SK-N-SH treated with all-trans-retinoic acid at 6 μM for 48 hours (cell line): Measurements from ENCODE around the gene PRKCE.

Source experiments
- ATAC-seq: fragments of 200-7000 bp; cut with Tn5 transposase; 3 replicates; pipeline ENCODE4 v1.9.1; 2020; ENCODE audit warnings: mild to moderate bottlenecking, moderate library complexity
- ARNTL ChIP-seq: fragments of 450-650 bp; formaldehyde crosslinking; IDR thresholded peaks from 2 replicates; pipeline ENCODE4 v1.5.0; 2020; ENCODE audit warnings: low read depth, mild to moderate bottlenecking, moderate library complexity, borderline replicate concordance
- BACH2 ChIP-seq: fragments of 250-450 bp; sonication (Bioruptor Pico); IDR thresholded peaks from 2 replicates; pipeline ENCODE4 v1.9.0; 2021; ENCODE audit warnings: mild to moderate bottlenecking, borderline replicate concordance
- CREB5 ChIP-seq: fragments of 250-450 bp; sonication (Bioruptor Pico); IDR thresholded peaks from 2 replicates; pipeline ENCODE4 v1.5.1; 2020; ENCODE audit warnings: low read depth, mild to moderate bottlenecking, moderate library complexity
- CSDC2 ChIP-seq: fragments of 250-450 bp; sonication (Bioruptor Pico); IDR thresholded peaks from 2 replicates; pipeline ENCODE4 v1.5.0; 2020; ENCODE audit warnings: mild to moderate bottlenecking, moderate library complexity
- CSRNP3 ChIP-seq: fragments of 250-450 bp; sonication (Bioruptor Pico); IDR thresholded peaks from 2 replicates; pipeline ENCODE4 v1.5.1; 2021; ENCODE audit warnings: mild to moderate bottlenecking, moderate library complexity
- ESRRG ChIP-seq: fragments of 250-450 bp; sonication (Bioruptor Pico); IDR thresholded peaks from 2 replicates; pipeline ENCODE4 v1.6.1; 2021; ENCODE audit warnings: mild to moderate bottlenecking
- GLIS3 ChIP-seq: fragments of 250-450 bp; sonication (Bioruptor Pico); IDR thresholded peaks from 2 replicates; pipeline ENCODE4 v1.5.0; 2020; ENCODE audit warnings: mild to moderate bottlenecking, moderate library complexity
- ISL1 ChIP-seq: fragments of 250-450 bp; sonication (Bioruptor Pico); IDR thresholded peaks from 2 replicates; pipeline ENCODE4 v2.1.2; 2022; ENCODE audit warnings: mild to moderate bottlenecking, moderate library complexity
- PATZ1 ChIP-seq: fragments of 250-450 bp; sonication (Bioruptor Pico); IDR thresholded peaks from 2 replicates; pipeline ENCODE4 v1.8.0; 2020; ENCODE audit warnings: mild to moderate bottlenecking, moderate library complexity, borderline replicate concordance
- POU6F1 ChIP-seq: fragments of 250-450 bp; sonication (Bioruptor Pico); IDR thresholded peaks from 2 replicates; pipeline ENCODE4 v1.8.0; 2021; ENCODE audit warnings: low read depth, mild to moderate bottlenecking, moderate library complexity, borderline replicate concordance
- PPARA ChIP-seq: fragments of 250-450 bp; sonication (Bioruptor Pico); IDR thresholded peaks from 2 replicates; pipeline ENCODE4 v1.5.0; 2020; ENCODE audit warnings: mild to moderate bottlenecking, borderline replicate concordance
- RARB ChIP-seq: fragments of 250-450 bp; sonication (Bioruptor Pico); IDR thresholded peaks from 2 replicates; pipeline ENCODE4 v1.8.0; 2021; ENCODE audit warnings: mild to moderate bottlenecking, moderate library complexity
- SNAI2 ChIP-seq: fragments of 250-450 bp; sonication (Bioruptor Pico); IDR thresholded peaks from 2 replicates; pipeline ENCODE4 v1.5.0; 2020; ENCODE audit warnings: mild to moderate bottlenecking, moderate library complexity
- TOX ChIP-seq: fragments of 250-450 bp; sonication (Bioruptor Pico); IDR thresholded peaks from 2 replicates; pipeline ENCODE4 v1.8.0; 2021; ENCODE audit warnings: mild to moderate bottlenecking, moderate library complexity, borderline replicate concordance
- TSHZ2 ChIP-seq: fragments of 250-450 bp; sonication (Bioruptor Pico); IDR thresholded peaks from 2 replicates; pipeline ENCODE4 v1.5.0; 2020; ENCODE audit warnings: mild to moderate bottlenecking, moderate library complexity
- ZFP3 ChIP-seq: fragments of 250-450 bp; sonication (Bioruptor Pico); IDR thresholded peaks from 2 replicates; pipeline ENCODE4 v1.5.0; 2020; ENCODE audit warnings: mild to moderate bottlenecking, moderate library complexity
- ZFP30 ChIP-seq: fragments of 450-650 bp; formaldehyde crosslinking; IDR thresholded peaks from 2 replicates; pipeline ENCODE4 v1.5.0; 2022; ENCODE audit warnings: mild to moderate bottlenecking, moderate library complexity
- ZNF565 ChIP-seq: fragments of 450-650 bp; formaldehyde crosslinking; conservative IDR thresholded peaks from 2 replicates; pipeline ENCODE4 v1.5.0; 2020; ENCODE audit warnings: low read depth, mild to moderate bottlenecking, moderate library complexity
- ZNF70 ChIP-seq: fragments of 450-650 bp; formaldehyde crosslinking; IDR thresholded peaks from 2 replicates; pipeline ENCODE4 v1.5.0; 2020; ENCODE audit warnings: mild to moderate bottlenecking, moderate library complexity
- ZNF8 ChIP-seq: fragments of 450-650 bp; formaldehyde crosslinking; IDR thresholded peaks from 2 replicates; pipeline ENCODE4 v1.5.0; 2020; ENCODE audit warnings: mild to moderate bottlenecking, moderate library complexity

Gene PRKCE

GRCh38 chr2:46130511-46130910 lies 479.0 kb downstream of the PRKCE start:
- ATAC-seq, result no peak
- TF ChIP-seq SNAI2 (CRISPR knock-in tag) (no peak), PPARA (no peak), GLIS3 (CRISPR knock-in tag) (no peak), BACH2 (CRISPR knock-in tag) (no peak), ZFP3 (CRISPR knock-in tag) (no peak), TSHZ2 (CRISPR knock-in tag) (no peak), ZNF70 (CRISPR knock-in tag) (no peak), ZFP30 (CRISPR knock-in tag) (no peak), CSRNP3 (CRISPR knock-in tag) (no peak), ZNF565 (CRISPR knock-in tag) (no peak), CREB5 (CRISPR knock-in tag) (no peak), ZNF8 (CRISPR knock-in tag) (no peak), ARNTL (CRISPR knock-in tag) (no peak), ISL1 (CRISPR knock-in tag) (no peak), ESRRG (CRISPR knock-in tag) (no peak), PATZ1 (CRISPR knock-in tag) (no peak), TOX (CRISPR knock-in tag) (no peak), POU6F1 (CRISPR knock-in tag) (no peak), RARB (CRISPR knock-in tag) (no peak), CSDC2 (CRISPR knock-in tag) (no peak)

- no peak for ATAC-seq
- TF ChIP-seq PATZ1 (CRISPR knock-in tag) (no peak), ARNTL (CRISPR knock-in tag) (no peak), SNAI2 (CRISPR knock-in tag) (no peak), GLIS3 (CRISPR knock-in tag) (no peak)
- TF ChIP-seq, all 23 proteins: peak for 0
These were observed 481.5 kb downstream of the PRKCE start for GRCh38 chr2:46132996-46133395.
